Gastroesophageal sphincter (tissue), 3 donors: Measurements from ENCODE around the gene ARFGAP1.

ENCODE experiments used
- CTCF ChIP-seq, 4 experiments: fragments of 200-600 bp in 2 of 4; fragments of 450-650 bp in 2 of 4; sonication (generic) in 1 of 4; IDR thresholded peaks; one replicate each; pipeline ENCODE4 v1.5.1; 2017 to 2019; ENCODE audit warnings: antibody characterized with exemption in 4 of 4, mild to moderate bottlenecking in 2 of 4, moderate library complexity in 2 of 4
- EP300 ChIP-seq: sonication (generic); formaldehyde crosslinking; IDR thresholded peaks from one replicate; pipeline ENCODE4 v1.6.1; 2017; ENCODE audit warnings: antibody characterized with exemption, mild to moderate bottlenecking
- POLR2A ChIP-seq, 2 donors: fragments of 450-650 bp; IDR thresholded peaks; one replicate each; pipeline ENCODE4 v1.6.1; 2017; ENCODE audit warnings: antibody characterized with exemption in 2 of 2, mild to moderate bottlenecking in 2 of 2, moderate library complexity in 1 of 2
- POLR2AphosphoS5 ChIP-seq: sonication (generic); formaldehyde crosslinking; IDR thresholded peaks from one replicate; pipeline ENCODE4 v1.6.1; 2017; ENCODE audit warnings: antibody characterized with exemption

GRCh38 chr20:63239431-63239830 lies 33.2 kb upstream of the ARFGAP1 start:
- TF ChIP-seq CTCF (IDR thresholded peaks at IDR 0.05) (no peak), POLR2A (IDR thresholded peaks at IDR 0.05) (no peak), POLR2AphosphoS5 (no peak), EP300 (no peak)
